ENCODE data around the gene CD82. TPM values are rescaled to one million over a fixed set of nuclear protein-coding genes. Genes with fewer than 3 reads are reported as not detected.

CD82 gene
- total RNA-seq, 1 donor from 2014 or later, result 16.1 TPM

DNA sequence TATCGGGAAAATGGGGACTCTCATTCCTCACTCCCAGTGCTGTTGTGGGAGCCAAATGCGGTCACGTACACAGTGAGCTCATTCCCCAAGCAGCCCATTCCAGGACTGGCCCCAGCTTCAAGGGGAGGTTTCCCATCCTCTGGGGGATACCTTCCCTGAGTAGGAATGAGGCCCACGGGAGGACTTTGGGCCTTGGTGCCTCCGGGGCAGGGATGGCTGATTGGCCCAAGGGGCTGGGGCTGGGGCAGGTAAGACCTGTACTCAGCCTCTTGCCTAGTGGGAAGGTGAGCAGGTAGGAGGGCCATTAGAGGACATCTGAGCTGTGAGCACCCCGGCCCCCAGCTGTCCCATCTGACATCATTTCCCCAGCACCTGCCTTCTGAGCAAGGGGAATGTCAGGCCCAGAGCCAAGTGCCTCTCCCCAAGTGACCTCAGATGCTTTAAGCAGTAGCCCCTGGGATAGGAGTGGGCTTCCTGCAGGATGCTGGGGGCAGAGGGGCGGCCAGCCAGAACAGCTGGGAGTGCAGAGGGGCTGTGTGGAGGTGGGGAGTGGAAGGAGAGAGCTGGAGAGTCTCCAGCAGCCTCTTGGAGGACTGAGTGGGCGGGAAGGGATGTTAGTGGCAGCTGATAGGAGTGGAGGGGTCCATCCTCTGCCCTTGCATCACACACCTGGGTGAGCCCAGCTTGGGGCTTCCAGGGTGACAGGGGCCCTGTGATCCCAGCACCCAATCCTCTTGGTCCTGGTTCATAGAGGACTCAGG is 58.4 kb downstream of the CD82 start:
- TF ChIP-seq, protein P1, sequence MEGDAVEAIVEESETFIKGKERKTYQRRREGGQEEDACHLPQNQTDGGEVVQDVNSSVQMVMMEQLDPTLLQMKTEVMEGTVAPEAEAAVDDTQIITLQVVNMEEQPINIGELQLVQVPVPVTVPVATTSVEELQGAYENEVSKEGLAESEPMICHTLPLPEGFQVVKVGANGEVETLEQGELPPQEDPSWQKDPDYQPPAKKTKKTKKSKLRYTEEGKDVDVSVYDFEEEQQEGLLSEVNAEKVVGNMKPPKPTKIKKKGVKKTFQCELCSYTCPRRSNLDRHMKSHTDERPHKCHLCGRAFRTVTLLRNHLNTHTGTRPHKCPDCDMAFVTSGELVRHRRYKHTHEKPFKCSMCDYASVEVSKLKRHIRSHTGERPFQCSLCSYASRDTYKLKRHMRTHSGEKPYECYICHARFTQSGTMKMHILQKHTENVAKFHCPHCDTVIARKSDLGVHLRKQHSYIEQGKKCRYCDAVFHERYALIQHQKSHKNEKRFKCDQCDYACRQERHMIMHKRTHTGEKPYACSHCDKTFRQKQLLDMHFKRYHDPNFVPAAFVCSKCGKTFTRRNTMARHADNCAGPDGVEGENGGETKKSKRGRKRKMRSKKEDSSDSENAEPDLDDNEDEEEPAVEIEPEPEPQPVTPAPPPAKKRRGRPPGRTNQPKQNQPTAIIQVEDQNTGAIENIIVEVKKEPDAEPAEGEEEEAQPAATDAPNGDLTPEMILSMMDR (IDR thresholded peaks at IDR 0.05; ENCODE audit: unreplicated experiment), result no peak
- Mint-ChIP-seq H3K9me3 (ENCODE audit: unreplicated experiment) (no peaks in the 10 kb centered on the region), H3K36me3 (ENCODE audit: low read depth, unreplicated experiment) (peaks cover 15% of the 10 kb centered on the region), H3K4me1 (ENCODE audit: unreplicated experiment) (peaks cover 49% of the 10 kb centered on the region), H3K27me3 (ENCODE audit: unreplicated experiment) (peaks cover 20% of the 10 kb centered on the region), H3K4me3 (ENCODE audit: unreplicated experiment) (peak overlapping the region; percentile 37), H3K27ac (ENCODE audit: unreplicated experiment) (peak overlapping the region; percentile 67)
- DNase-seq (ENCODE audit: low spot score), result no peak

DNA sequence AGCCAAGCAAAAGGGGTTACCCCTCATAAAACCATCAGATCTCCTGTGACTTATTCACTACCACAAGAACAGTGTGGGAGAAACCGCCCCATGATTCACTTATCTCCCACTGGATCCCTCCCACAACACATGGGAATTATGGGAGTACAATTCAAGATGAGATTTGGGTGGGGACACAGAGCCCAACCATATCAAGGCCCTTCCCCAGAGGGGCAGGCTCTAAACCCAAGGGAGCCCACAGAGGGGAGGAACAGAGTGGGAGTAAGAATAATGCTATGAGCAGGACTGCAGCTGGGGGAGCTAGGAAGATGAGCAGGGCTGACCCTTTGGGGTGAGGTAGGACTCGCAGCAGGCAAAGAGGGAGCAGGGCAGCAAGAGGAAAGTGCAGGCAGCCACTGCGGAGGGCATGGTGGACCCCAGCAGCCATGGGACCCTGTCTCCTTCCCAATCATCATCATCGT is 59.3 kb downstream of the CD82 start:
- Mint-ChIP-seq H3K36me3 (ENCODE audit: low read depth, unreplicated experiment) (peaks cover 15% of the 10 kb centered on the region), H3K27me3 (ENCODE audit: unreplicated experiment) (peaks cover 20% of the 10 kb centered on the region), H3K4me1 (ENCODE audit: unreplicated experiment) (peaks cover 57% of the 10 kb centered on the region), H3K27ac (ENCODE audit: unreplicated experiment) (peak overlapping the region; percentile 43), H3K4me3 (ENCODE audit: unreplicated experiment) (no peak overlapping the region), H3K9me3 (ENCODE audit: unreplicated experiment) (no peaks in the 10 kb centered on the region)
- TF ChIP-seq, protein P1 (IDR thresholded peaks at IDR 0.05; ENCODE audit: unreplicated experiment), result no peak
- no peak for DNase-seq (ENCODE audit: low spot score)

DNA sequence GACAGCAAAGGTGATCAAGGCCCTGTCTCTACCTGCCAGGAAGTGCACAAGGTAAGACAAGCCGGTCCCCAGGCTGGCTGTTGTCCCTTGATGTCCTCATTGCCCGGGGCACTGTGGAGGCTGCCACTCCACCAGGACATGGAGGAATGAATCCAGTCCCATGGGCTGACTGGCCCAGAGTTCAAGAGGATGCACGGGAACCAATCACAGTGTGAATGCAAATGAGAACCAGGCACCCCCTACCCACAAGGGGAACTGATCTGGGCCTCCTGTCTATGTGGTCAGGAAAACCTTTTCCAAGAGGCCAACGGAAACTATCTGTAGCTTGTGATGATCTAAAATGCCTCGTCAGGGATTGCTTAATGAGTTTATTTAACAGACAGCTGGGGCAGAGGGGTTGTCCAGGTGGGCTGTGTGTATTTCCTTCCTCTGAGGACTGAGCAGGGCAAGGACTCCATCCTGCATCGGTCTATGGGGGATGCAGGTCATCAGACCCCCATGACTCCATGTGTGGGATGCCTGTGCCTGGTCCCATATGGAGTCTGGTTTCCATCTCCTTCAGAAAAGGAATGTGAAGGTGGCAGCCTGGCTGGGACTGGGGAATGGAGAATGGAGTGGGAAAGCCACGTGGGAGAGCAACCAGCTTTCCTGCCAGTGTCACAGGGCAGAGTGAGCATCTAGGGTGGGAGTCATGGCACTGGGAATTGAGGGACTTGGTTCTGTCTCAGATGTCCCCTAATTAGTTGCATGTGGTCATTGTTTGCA is 60.5 kb downstream of the CD82 start:
- peaks cover 10% of the 10 kb centered on the region for H3K36me3 Mint-ChIP-seq (ENCODE audit: low read depth, unreplicated experiment)
- peaks cover 18% of the 10 kb centered on the region for H3K27me3 Mint-ChIP-seq (ENCODE audit: unreplicated experiment)
- TF ChIP-seq, protein P1 (IDR thresholded peaks at IDR 0.05; ENCODE audit: unreplicated experiment), result no peak
- no peak overlapping the region for H3K4me3 Mint-ChIP-seq (ENCODE audit: unreplicated experiment)
- H3K27ac Mint-ChIP-seq (ENCODE audit: unreplicated experiment), result no peak overlapping the region
- H3K9me3 Mint-ChIP-seq (ENCODE audit: unreplicated experiment), result no peaks in the 10 kb centered on the region
- no peak for DNase-seq (ENCODE audit: low spot score)
- peaks cover 52% of the 10 kb centered on the region for H3K4me1 Mint-ChIP-seq (ENCODE audit: unreplicated experiment)

DNA sequence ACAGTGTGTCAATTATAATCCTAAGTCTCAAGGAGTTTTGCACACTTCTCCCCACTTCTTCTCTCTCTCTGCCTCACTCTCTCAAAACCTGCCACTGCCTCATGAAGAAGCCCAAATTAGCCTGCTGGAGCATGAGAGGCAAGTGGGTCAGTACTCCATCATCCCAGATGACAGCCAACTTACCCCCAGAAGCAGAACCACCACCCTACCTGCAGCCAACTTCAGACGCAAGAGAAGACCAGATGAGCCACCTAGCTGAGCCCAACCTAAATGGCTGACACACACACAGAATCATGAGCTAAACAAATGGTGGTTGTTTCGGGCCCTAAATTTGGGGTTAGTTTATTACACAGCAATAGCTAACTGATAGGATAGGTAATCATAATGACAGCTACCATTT is 61.2 kb downstream of the CD82 start:
- no peak overlapping the region for H3K27ac Mint-ChIP-seq (ENCODE audit: unreplicated experiment)
- H3K4me1 Mint-ChIP-seq (ENCODE audit: unreplicated experiment), result peaks cover 50% of the 10 kb centered on the region
- no peak for DNase-seq (ENCODE audit: low spot score)
- no peaks in the 10 kb centered on the region for H3K9me3 Mint-ChIP-seq (ENCODE audit: unreplicated experiment)
- peaks cover 19% of the 10 kb centered on the region for H3K27me3 Mint-ChIP-seq (ENCODE audit: unreplicated experiment)
- H3K36me3 Mint-ChIP-seq (ENCODE audit: low read depth, unreplicated experiment), result peaks cover 10% of the 10 kb centered on the region
- H3K4me3 Mint-ChIP-seq (ENCODE audit: unreplicated experiment), result no peak overlapping the region
- TF ChIP-seq, protein P1 (IDR thresholded peaks at IDR 0.05; ENCODE audit: unreplicated experiment), result no peak
